ENCODE results near the gene SH3PXD2A.

Gene SH3PXD2A

DNA sequence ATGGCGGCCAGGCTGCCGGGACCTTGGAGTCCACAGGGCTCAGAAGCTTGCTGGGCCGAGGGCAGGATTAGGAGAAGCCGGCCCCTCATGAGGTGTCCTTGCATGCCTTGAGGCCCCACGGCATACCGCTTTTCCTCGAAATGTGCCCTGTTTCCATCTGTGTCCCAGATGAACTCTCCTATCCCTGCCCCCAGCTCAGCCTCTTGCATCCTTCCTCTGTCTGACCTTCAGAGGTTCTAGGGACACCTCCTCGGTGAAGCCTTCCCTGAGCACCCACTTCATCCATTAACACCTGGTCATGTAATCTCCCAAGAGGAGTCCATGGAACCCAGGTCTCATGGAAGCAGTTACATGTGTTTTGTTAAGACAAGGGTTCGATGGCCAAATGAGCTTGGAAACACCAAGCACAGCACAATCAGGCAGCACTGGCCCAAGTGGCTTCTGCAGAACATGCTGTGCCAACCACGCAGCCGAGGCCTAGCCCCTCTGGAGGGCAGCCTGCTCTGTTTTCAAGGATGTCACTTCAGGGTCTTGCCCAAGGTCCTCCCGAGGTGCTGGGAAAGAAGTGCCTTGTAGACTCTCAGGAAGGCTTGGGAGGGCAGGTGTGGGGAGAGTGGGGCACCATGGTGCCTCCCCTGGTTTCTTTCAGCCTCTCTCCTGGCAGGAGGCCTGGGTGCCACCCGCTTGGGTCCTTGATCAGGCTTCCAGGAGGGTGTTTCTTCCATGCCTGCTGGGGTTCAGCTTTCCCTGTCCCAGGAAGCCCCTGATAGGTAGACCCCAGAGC, 237.6 kb downstream of the SH3PXD2A start:
- Histone ChIP-seq H3K27ac (ENCODE audit: low read length) (no peak overlapping the region), H3K4me3 (ENCODE audit: low read depth in 1 of 2, low read length in 2 of 2) (no peak overlapping the region), H3K36me3 (ENCODE audit: insufficient read depth, low read length) (peaks cover 32% of the 10 kb centered on the region), H3K27me3 (ENCODE audit: insufficient read depth, low read length, poor library complexity) (no peaks in the 10 kb centered on the region), H3K79me2 (ENCODE audit: insufficient read depth, low read length) (no peaks in the 10 kb centered on the region), H3K9ac (ENCODE audit: low read depth, low read length) (no peak overlapping the region), H3K4me2 (ENCODE audit: insufficient read depth, low read length) (no peak overlapping the region), H4K20me1 (ENCODE audit: insufficient read depth, low read length) (peaks cover 3% of the 10 kb centered on the region), H2AFZ (ENCODE audit: low read depth, low read length) (no peak overlapping the region), H3K9me3 (ENCODE audit: insufficient read depth, low read length, severe bottlenecking) (no peaks in the 10 kb centered on the region), H3K4me1 (ENCODE audit: insufficient read depth, low read length) (no peaks in the 10 kb centered on the region)
- ATAC-seq (ENCODE audit: insufficient read depth, low read depth) (no peak), DNase-seq (no peak)
- TF ChIP-seq, protein P1, sequence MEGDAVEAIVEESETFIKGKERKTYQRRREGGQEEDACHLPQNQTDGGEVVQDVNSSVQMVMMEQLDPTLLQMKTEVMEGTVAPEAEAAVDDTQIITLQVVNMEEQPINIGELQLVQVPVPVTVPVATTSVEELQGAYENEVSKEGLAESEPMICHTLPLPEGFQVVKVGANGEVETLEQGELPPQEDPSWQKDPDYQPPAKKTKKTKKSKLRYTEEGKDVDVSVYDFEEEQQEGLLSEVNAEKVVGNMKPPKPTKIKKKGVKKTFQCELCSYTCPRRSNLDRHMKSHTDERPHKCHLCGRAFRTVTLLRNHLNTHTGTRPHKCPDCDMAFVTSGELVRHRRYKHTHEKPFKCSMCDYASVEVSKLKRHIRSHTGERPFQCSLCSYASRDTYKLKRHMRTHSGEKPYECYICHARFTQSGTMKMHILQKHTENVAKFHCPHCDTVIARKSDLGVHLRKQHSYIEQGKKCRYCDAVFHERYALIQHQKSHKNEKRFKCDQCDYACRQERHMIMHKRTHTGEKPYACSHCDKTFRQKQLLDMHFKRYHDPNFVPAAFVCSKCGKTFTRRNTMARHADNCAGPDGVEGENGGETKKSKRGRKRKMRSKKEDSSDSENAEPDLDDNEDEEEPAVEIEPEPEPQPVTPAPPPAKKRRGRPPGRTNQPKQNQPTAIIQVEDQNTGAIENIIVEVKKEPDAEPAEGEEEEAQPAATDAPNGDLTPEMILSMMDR (IDR thresholded peaks at IDR 0.05; ENCODE audit: borderline replicate concordance, extremely low read depth, low read length, poor library complexity, severe bottlenecking), result no peak
- no peak for TF ChIP-seq EZH2 (IDR thresholded peaks at IDR 0.05; ENCODE audit: borderline replicate concordance, low read depth, low read length, severe bottlenecking)

DNA sequence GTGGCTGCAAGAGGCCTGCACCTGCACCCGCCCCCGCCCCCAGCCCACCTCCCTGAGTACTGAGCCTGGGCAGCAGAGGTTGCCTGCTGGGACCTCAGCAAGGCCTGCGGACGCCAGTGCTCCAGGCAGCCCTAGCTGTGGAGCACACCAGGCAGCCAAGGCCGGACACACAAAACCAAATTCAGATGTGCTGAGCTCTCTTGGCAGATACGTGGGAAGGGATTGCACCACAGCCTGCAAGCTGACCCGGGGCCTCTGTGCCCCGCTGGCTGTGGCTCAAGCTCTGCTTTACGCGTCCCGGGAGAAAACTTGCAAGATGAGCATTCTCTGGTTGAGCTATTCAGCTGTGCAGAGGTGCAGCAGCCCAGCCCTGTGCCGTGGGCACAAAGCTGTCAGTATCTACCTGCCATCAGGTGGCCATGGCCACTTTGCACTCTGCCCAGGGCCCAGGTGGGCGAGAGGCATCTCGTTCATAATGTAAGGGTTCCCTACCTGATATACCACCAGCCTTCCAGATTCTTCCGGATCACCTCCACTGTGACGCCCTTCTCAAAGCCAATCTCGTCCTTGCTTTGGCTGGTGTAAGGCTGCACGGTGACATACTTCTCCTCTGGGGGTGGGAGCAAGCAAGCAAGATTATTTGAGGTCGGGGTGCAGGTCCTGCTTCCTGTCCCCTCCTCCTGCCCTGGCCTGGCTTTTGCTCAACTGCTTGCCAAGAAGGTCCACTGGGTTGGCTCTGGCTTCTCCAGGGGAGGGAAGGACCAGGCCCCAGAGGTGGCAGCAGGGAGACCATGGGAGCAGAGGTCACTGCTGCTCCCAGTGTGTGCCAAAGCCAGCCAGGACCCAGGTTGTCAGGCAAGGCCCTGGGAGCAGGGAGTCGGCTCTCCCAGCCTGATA, 238.4 kb downstream of the SH3PXD2A start:
- no peak for ATAC-seq (ENCODE audit: insufficient read depth, low read depth)
- peaks cover 3% of the 10 kb centered on the region for H4K20me1 ChIP-seq (ENCODE audit: insufficient read depth, low read length)
- no peak overlapping the region for H3K4me2 ChIP-seq (ENCODE audit: insufficient read depth, low read length)
- H3K27me3 ChIP-seq (ENCODE audit: insufficient read depth, low read length, poor library complexity), result no peaks in the 10 kb centered on the region
- no peak overlapping the region for H3K4me3 ChIP-seq (ENCODE audit: low read depth in 1 of 2, low read length in 2 of 2)
- H3K79me2 ChIP-seq (ENCODE audit: insufficient read depth, low read length), result no peaks in the 10 kb centered on the region
- no peak overlapping the region for H2AFZ ChIP-seq (ENCODE audit: low read depth, low read length)
- H3K9ac ChIP-seq (ENCODE audit: low read depth, low read length), result no peak overlapping the region
- H3K27ac ChIP-seq (ENCODE audit: low read length), result no peak overlapping the region
- TF ChIP-seq EZH2 (IDR thresholded peaks at IDR 0.05; ENCODE audit: borderline replicate concordance, low read depth, low read length, severe bottlenecking), result no peak
- TF ChIP-seq, protein P1 (IDR thresholded peaks at IDR 0.05; ENCODE audit: borderline replicate concordance, extremely low read depth, low read length, poor library complexity, severe bottlenecking), result no peak
- no peaks in the 10 kb centered on the region for H3K9me3 ChIP-seq (ENCODE audit: insufficient read depth, low read length, severe bottlenecking)
- peaks cover 32% of the 10 kb centered on the region for H3K36me3 ChIP-seq (ENCODE audit: insufficient read depth, low read length)
- no peak for DNase-seq
- no peaks in the 10 kb centered on the region for H3K4me1 ChIP-seq (ENCODE audit: insufficient read depth, low read length)

DNA sequence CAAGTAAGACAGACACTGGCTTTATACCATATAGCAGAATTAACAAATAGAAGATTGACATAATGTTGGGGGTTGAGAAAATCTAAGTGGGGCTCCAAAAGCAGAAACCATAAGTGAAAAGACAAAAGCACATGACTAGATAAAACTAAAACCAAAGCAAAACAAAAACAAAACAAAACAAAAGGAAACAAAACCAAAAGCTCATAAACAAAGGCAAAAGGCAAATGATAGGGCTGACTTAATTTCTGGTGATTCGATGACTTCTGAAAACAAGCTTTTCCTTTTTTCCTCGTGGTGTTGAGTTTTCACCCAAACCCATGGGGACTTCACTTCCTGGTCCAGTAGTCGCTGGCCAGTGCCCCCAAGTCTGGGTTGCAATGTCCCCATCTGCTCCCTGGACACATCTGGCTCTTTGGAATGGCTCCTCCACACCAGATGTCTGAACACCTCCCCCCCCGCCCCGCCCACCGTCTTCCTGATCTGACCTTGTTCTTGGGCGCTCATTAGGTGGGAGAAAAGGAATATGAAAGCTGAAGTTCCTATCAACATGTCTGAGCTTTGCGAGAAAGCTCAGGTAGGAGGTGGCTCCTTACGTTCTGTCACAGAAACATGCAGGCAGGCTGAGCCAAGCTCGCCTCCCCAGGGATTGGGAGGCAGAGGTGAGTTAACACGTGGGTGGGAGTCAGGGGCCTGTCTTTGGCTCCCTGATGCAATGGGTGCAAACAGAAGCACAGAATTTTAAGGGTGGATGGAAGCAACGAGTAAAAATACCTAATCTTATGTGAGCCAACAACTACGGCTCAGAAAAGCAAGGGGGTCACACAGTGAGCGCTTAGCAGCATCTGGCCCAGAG, 240.8 kb downstream of the SH3PXD2A start:
- Histone ChIP-seq H3K4me3 (ENCODE audit: low read depth in 1 of 2, low read length in 2 of 2) (no peak overlapping the region), H3K4me2 (ENCODE audit: insufficient read depth, low read length) (no peak overlapping the region), H3K27ac (ENCODE audit: low read length) (no peak overlapping the region), H3K4me1 (ENCODE audit: insufficient read depth, low read length) (no peaks in the 10 kb centered on the region), H4K20me1 (ENCODE audit: insufficient read depth, low read length) (peaks cover 3% of the 10 kb centered on the region; the same call in 1 of the 2 replicates), H3K9ac (ENCODE audit: low read depth, low read length) (no peak overlapping the region), H3K27me3 (ENCODE audit: insufficient read depth, low read length, poor library complexity) (no peaks in the 10 kb centered on the region), H3K36me3 (ENCODE audit: insufficient read depth, low read length) (peaks cover 32% of the 10 kb centered on the region), H3K9me3 (ENCODE audit: insufficient read depth, low read length, severe bottlenecking) (no peaks in the 10 kb centered on the region), H2AFZ (ENCODE audit: low read depth, low read length) (no peak overlapping the region), H3K79me2 (ENCODE audit: insufficient read depth, low read length) (no peaks in the 10 kb centered on the region)
- DNase-seq (no peak), ATAC-seq (ENCODE audit: insufficient read depth, low read depth) (no peak)
- TF ChIP-seq EZH2 (IDR thresholded peaks at IDR 0.05; ENCODE audit: borderline replicate concordance, low read depth, low read length, severe bottlenecking), result no peak

Data from DND-41 (cell line).